Stimulated activated CD8-positive, alpha-beta memory T cell treated with anti-CD3 and anti-CD28 coated beads, Interleukin-4, amount 100 ng/mL, for 24 hours (primary cell): ENCODE data around the gene NPHS2.

Experiments used
- DNase-seq: peaks from one replicate; pipeline ENCODE4 v3.0.0-alpha.2; 2020; ENCODE audit warnings: low read depth

NPHS2 gene

GRCh38 chr1:179575497-179576314, at the start of gene NPHS2:
NPHS2 (minus strand) TSS chr1:179575948; CDS start chr1:179575864, 84 bp downstream.
- DNase-seq: no peak

GRCh38 chr1:179612361-179612760, 36.6 kb upstream of the NPHS2 start:
- DNase-seq: no peak

- no peak for DNase-seq
These were observed 25.3 kb upstream of the NPHS2 start for GRCh38 chr1:179601093-179601492.

- DNase-seq: no peak
These were observed 24.0 kb upstream of the NPHS2 start for GRCh38 chr1:179599623-179600249.

- no peak for DNase-seq
These were observed 22.9 kb upstream of the NPHS2 start for GRCh38 chr1:179598631-179599030.

- no peak for DNase-seq
These were observed 16.1 kb upstream of the NPHS2 start, which contains the start of gene TDRD5 for GRCh38 chr1:179591592-179592580. TDRD5 (plus strand) TSS chr1:179591832; CDS start chr1:179592616, 784 bp downstream.

GRCh38 chr1:179591253-179591591, 15.5 kb upstream of the NPHS2 start:
- DNase-seq: no peak

- no peak for DNase-seq
These were observed 14.9 kb upstream of the NPHS2 start for GRCh38 chr1:179590671-179591070.

- DNase-seq: no peak
These were observed 13.8 kb upstream of the NPHS2 start for GRCh38 chr1:179589509-179589908.

- DNase-seq: no peak
These were observed 12.8 kb upstream of the NPHS2 start for GRCh38 chr1:179588425-179589024.

- no peak for DNase-seq
These were observed 11.6 kb upstream of the NPHS2 start for GRCh38 chr1:179587336-179587735.

- no peak for DNase-seq
These were observed 10.5 kb upstream of the NPHS2 start for GRCh38 chr1:179586107-179586823.

- DNase-seq: no peak
These were observed 8.1 kb upstream of the NPHS2 start for GRCh38 chr1:179583771-179584320.

- no peak for DNase-seq
These were observed 761 bp upstream of the NPHS2 start for GRCh38 chr1:179576509-179576908.

GRCh38 chr1:179558078-179558477, 17.7 kb downstream of the NPHS2 start:
- no peak for DNase-seq

GRCh38 chr1:179554427-179554826, 21.3 kb downstream of the NPHS2 start:
- DNase-seq: no peak

GRCh38 chr1:179550746-179551682, 24.7 kb downstream of the NPHS2 start:
- DNase-seq: no peak

- DNase-seq: no peak
These were observed 26.4 kb downstream of the NPHS2 start for GRCh38 chr1:179549368-179549700.

GRCh38 chr1:179548666-179549367, 26.9 kb downstream of the NPHS2 start:
- no peak for DNase-seq
